GM12891 (cell line): ENCODE measurements around the gene CREBRF.

Experiments used
- PAX5 ChIP-seq: IDR thresholded peaks from 2 replicates; pipeline ENCODE4 v1.6.1; 2011; ENCODE audit warnings: low read length, moderate library complexity, mild to moderate bottlenecking; ENCODE audit not compliant: insufficient read depth, severe bottlenecking
- POLR2A ChIP-seq: IDR thresholded peaks from 2 replicates; pipeline ENCODE4 v1.6.1; 2011; ENCODE audit warnings: low read depth, low read length, control low read depth
- POLR2AphosphoS5 ChIP-seq: IDR thresholded peaks from 2 replicates; pipeline ENCODE4 v1.6.1; 2011; ENCODE audit warnings: low read depth, low read length, control low read depth
- SPI1 ChIP-seq: IDR thresholded peaks from 2 replicates; pipeline ENCODE4 v1.6.1; 2011; ENCODE audit warnings: low read depth, low read length, control low read depth
- TAF1 ChIP-seq: IDR thresholded peaks from 2 replicates; pipeline ENCODE4 v1.6.1; 2011; ENCODE audit warnings: low read depth, low read length, control low read depth

DNA sequence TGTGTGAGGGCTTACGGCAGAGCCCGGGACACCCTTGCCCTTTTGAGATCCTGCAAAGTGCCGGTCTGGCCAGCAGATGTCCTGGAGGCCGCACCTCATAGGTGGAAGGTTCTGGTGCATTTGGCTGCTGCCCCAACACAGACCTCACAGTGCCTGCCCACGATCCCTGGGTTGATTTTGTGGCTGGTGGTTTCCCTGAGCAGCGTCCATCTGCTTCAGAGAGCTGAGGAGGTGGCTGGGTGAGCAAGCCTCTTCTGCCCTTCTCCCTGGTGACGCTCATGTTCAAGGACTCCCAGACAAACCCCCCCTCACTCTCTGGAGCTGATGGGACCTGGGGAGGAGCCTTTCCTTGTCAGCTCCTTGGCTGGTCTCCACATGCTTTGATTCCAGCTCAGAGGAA lies 107.1 kb downstream of the CREBRF start:
- no peak for TF ChIP-seq POLR2A
- no peak for TF ChIP-seq POLR2AphosphoS5
- no peak for TF ChIP-seq TAF1
- TF ChIP-seq SPI1: no peak
- TF ChIP-seq PAX5: no peak
